A673 (cell line): Measurements from ENCODE around the gene ZMAT1.

ENCODE experiments used
- EZH2 ChIP-seq: fragments of 200-600 bp; sonication (generic); IDR thresholded peaks from 2 replicates; pipeline ENCODE4 v1.6.1; 2017; ENCODE audit warnings: borderline replicate concordance, low read depth, mild to moderate bottlenecking, mixed read lengths, antibody characterized with exemption, low read length; ENCODE audit not compliant: poor library complexity, severe bottlenecking
- TF ChIP-seq, protein P1 (sequence below): fragments of 300-800, 200-600 bp; sonication (generic); conservative IDR thresholded peaks from 2 replicates; pipeline ENCODE4 v1.5.1; 2017; ENCODE audit warnings: low read depth, mild to moderate bottlenecking, antibody characterized with exemption, low read length, moderate library complexity, mixed read lengths

GRCh38 chrX:101950581-101950980, 18.8 kb upstream of the ZMAT1 start:
- TF ChIP-seq, protein P1, sequence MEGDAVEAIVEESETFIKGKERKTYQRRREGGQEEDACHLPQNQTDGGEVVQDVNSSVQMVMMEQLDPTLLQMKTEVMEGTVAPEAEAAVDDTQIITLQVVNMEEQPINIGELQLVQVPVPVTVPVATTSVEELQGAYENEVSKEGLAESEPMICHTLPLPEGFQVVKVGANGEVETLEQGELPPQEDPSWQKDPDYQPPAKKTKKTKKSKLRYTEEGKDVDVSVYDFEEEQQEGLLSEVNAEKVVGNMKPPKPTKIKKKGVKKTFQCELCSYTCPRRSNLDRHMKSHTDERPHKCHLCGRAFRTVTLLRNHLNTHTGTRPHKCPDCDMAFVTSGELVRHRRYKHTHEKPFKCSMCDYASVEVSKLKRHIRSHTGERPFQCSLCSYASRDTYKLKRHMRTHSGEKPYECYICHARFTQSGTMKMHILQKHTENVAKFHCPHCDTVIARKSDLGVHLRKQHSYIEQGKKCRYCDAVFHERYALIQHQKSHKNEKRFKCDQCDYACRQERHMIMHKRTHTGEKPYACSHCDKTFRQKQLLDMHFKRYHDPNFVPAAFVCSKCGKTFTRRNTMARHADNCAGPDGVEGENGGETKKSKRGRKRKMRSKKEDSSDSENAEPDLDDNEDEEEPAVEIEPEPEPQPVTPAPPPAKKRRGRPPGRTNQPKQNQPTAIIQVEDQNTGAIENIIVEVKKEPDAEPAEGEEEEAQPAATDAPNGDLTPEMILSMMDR, result no peak
- TF ChIP-seq EZH2, result no peak
